GM12801 (cell line): ENCODE results near the gene OR5B12.

Source experiments
- TF ChIP-seq, protein P1 (sequence below): IDR thresholded peaks from one replicate; pipeline ENCODE4 v1.5.1; 2011; ENCODE audit warnings: control low read depth; ENCODE audit not compliant: insufficient read length; ENCODE audit errors: extremely low read depth

The OR5B12 gene

DNA sequence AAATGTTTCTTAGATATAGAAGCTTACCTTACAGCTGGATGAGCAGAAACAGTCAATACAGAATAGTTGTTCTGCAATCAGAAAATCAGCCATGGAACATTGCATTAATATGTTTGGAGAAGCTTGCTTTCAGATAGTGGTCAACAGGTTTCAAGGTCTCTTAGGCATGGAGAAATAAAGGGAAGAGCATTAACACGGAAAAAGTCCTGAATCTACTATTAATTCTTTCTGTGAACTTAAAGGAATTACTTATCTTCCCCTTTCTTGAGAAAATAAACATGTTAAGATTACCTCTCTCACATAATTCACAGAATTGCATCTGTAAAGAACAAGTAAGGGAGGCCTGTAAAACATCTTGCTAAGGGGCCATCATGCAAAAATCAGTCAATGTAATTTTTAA lies 35.3 kb downstream of the OR5B12 start, which contains the start of gene OR5B3:
Gene OR5B3, minus strand, starts transcription at position 101 of the 400 bp plus-strand sequence. CDS start 3,465 bp downstream, outside the sequence.
- TF ChIP-seq, protein P1, sequence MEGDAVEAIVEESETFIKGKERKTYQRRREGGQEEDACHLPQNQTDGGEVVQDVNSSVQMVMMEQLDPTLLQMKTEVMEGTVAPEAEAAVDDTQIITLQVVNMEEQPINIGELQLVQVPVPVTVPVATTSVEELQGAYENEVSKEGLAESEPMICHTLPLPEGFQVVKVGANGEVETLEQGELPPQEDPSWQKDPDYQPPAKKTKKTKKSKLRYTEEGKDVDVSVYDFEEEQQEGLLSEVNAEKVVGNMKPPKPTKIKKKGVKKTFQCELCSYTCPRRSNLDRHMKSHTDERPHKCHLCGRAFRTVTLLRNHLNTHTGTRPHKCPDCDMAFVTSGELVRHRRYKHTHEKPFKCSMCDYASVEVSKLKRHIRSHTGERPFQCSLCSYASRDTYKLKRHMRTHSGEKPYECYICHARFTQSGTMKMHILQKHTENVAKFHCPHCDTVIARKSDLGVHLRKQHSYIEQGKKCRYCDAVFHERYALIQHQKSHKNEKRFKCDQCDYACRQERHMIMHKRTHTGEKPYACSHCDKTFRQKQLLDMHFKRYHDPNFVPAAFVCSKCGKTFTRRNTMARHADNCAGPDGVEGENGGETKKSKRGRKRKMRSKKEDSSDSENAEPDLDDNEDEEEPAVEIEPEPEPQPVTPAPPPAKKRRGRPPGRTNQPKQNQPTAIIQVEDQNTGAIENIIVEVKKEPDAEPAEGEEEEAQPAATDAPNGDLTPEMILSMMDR = no peak

DNA sequence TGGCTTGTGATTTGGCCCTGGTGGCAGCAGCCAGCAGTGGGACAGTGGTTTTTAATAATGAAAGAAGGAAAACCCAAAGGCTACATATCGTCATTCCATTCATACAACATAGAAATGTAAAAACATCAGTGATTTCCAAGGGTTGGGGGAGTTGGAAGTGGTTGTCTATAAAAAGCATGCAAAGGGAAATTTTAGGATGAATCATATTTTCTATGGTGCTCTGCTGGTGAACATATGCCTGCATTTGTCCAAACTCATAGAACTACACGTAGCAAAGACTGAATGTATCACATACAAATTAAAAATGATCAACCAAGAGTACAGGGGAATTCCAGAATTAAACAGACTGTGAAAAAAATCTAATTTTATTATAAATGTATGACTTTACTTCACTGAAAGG lies 46.5 kb downstream of the OR5B12 start:
- TF ChIP-seq, protein P1 = no peak

GRCh38 chr11:58394195-58394594 lies 47.8 kb downstream of the OR5B12 start:
- TF ChIP-seq, protein P1 = no peak

DNA sequence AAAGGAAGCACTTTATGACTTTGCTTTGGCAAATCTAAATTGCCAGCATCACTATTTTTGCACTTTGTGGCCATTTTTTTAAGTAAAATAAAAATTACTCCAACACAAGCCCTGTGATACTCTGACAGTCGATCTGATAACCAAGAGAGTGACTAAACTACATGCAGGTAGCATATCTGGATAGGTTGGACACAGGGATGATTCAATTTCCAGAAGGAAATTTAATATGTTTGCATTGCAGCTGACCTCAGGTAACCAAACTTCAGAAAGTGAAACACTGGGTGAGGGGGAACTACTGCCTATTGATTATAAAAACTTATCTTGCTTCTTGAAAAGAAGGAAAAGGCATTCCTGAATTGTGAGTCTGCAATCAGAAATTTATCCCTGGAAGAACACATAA lies 49.3 kb downstream of the OR5B12 start:
- TF ChIP-seq, protein P1 = no peak

DNA sequence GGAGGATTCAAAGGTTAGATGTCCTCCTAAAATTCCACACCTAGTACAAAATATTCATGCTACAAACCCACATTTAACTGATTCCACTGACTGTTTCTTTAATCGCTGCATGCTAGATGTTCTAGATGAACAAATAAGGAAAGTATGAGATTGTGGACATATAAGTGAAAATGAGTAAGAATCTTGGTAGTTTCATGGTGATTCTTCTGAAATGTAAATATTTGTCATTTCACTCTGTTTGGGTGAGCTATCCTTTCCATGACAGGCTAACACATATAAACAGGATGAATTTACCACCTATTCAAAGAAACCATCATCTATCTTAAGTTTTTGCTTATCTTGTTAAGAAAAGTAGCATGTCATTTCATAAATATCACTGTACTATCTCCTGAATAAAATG lies 50.2 kb downstream of the OR5B12 start:
- TF ChIP-seq, protein P1 = no peak

- TF ChIP-seq, protein P1 = no peak
Observed at GRCh38 chr11:58390551-58391063, 51.4 kb downstream of the OR5B12 start.
